GF-D8 (cell line): ENCODE results near the gene EFNB1.

ENCODE experiments used
- DNase-seq: peaks from one replicate; lab custom pipeline; 2025; lab: John Stamatoyannopoulos, UW

EFNB1 gene

DNA sequence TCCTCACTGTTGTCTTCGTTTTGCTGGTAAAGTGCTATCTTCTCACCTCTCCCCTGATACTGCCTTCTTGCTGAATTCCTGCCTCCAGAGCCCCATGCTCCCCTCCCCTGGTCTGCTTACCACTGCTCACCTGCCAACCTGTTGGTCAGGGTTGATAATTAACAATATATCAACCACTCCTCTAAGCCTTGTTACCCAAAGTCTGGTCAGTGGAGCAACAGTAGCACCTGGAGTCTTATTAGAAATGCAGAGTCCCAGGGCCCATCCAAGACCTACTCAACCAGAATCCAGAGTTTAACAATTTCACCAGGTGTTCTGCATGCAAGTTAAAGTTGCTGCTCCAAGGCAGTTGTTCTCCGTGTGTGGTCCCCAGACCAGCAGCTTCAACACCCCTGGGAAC is 55.0 kb downstream of the EFNB1 start:
- no peak for DNase-seq

DNA sequence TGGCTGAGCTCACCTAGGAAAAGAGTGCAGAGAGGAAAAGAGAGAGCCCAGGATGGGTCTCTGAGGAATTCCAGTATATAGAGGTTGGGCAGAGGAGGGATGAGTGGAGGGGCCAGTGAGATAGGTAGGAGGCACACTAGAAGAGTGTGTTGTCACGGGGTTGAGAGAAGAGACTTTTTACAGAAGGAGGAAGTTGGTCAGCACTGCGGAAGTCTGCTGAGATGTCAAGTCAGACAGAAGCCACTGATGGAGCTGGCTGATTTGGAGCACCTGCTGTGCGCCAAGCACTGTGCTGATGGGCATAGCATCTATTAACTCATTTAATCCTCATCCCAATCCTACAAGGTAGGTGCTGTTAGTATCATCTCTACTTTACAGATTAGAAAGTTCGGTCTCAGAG is 60.4 kb downstream of the EFNB1 start:
- no peak for DNase-seq
